ENCODE data around the gene TGM5.
"Not testable (repeated sequence)": the region's sequence is repeated elsewhere in the genome, so short reads cannot be mapped to it uniquely, and the experiment has no call there.

TGM5 gene

GRCh38 chr15:43266834-43267233 is at the start of gene TGM5:
TGM5 (minus strand) TSS chr15:43266928; CDS start chr15:43266849, 79 bp downstream.
- DNase-seq (ENCODE audit: low read depth, low spot score), result no peak

DNA sequence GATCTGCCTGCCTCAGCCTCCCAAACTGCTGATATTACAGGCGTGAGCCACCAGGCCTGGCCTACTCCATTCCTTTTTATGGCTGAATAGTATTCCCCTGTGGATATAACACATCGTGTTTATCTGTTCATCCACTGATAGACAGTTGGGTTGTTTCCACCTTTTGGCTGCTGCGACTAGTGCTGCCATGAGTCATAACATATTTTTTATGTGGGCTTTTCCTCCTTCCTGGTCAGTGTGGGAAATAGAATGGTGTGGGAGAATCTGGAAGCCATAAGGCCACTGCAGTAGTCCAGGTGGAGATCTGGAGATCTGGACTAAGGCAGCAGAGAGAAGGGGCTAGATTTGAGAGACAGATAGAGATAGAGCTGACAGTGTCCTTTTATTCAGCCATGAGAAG is 47.4 kb upstream of the TGM5 start:
- no peak for DNase-seq (ENCODE audit: low read depth, low spot score)

DNA sequence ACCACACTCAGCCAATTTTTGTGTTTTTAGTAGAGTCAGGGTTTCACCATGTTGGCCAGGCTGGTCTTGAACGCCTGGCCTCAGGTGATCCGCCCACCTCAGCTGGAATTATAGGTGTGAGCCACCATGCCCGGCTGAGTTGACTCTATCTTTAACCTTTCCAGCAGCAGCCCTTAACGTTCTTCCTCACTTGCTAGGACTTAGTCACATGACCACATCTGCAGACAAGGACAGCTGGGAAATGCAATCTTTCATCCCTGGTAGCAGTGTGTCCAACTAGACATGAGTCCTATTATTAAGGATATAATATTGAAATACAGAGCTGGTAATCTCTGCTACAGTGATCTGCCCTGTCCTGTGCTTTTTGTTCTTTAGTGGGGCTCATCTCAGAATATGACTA is 45.6 kb upstream of the TGM5 start:
- DNase-seq (ENCODE audit: low read depth, low spot score), result no peak

- no peak for DNase-seq (ENCODE audit: low read depth, low spot score)
These were observed 35.6 kb upstream of the TGM5 start, which contains the start of gene TGM7 for GRCh38 chr15:43302205-43302817. TGM7 (minus strand) TSS chr15:43302255.

GRCh38 chr15:43299884-43300283 is 33.2 kb upstream of the TGM5 start:
- DNase-seq (ENCODE audit: low read depth, low spot score), result no peak

- no peak for DNase-seq (ENCODE audit: low read depth, low spot score)
These were observed 32.7 kb upstream of the TGM5 start for GRCh38 chr15:43299411-43299810.

DNA sequence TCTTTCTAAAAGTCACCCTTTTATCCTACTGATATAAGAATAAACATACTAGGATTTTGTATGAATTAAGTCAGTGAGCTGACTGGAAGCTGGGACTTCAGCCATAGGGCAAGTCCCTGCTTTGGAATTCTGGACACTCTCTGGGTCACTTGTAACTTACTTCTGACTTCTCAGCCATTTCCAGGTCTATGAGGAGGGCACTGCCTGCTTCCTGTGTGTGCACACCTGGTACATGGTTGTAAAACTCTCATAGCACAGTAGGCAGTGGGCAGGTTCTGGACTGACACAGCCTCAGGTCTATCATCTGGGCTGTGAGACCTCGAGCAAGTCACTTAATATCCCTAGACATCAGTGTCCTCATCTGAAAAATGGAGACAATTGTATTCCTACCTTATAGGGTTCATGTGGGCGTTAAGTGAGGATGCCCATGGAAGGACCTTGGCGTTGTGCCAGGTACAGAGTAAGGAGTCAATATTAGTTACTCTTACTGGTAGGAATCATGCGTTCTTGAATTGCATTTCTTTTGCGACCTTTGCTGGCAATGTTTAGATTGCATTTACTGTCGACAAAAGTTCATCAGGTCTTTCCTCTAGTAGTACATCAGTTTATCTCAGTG is 27.5 kb upstream of the TGM5 start:
- no peak for DNase-seq (ENCODE audit: low read depth, low spot score)

DNA sequence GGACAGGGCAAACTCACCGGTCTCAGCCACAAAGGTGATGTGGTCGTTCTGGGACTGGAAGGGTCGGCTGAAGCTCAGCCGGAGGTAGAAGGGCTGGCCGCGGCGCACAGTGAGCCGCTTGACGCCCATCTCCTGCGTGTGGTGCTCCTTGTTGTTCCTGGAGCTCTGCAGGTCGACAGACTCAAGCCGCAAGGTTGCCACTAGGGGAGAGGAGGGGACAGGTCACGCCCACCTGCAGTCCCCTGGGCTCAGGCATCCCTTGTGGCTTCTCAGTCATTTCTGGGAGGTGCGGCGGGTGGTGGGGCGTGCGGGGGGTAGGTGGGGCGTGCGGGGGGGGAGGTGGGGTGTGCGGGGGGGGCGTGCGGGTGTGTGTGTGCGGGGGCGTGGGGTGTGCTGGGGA is 26.7 kb upstream of the TGM5 start:
- no peak for DNase-seq (ENCODE audit: low read depth, low spot score)

DNA sequence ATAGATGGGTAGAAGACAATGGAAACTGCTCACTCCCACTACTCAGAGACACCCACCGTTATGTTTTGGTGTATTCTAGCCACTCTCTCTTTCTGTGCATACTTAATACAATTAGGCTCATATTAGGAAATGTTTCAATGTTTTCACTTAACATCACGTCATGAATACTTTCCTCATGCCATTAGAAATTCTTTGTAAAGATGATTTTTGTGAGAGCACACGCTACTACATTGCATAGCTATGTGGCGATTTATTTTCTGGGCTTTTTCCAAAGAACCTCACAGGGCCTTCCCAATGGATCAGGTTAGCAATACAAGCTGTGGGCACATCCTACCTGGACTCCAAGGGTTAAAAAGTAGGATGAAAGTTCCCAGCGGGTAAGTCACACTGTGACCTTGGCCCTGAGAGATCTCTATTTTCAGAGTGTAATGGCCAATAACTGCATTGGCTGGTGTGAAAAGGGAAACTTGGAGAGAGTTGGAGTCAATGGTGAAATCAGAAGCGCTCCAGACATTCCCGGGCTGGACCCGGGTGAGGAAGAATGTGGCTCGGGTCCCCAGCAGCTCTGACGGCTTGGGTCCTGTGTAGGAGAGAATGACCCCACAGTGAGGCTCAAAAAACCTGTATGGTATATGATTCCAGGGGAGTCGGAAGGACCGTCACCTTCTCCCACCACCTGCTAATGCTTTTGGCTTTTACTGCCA is 25.8 kb upstream of the TGM5 start:
- no peak for DNase-seq (ENCODE audit: low read depth, low spot score)

- DNase-seq (ENCODE audit: low read depth, low spot score), result not testable (repeated sequence)
These were observed 22.9 kb upstream of the TGM5 start for GRCh38 chr15:43289656-43290055.

GRCh38 chr15:43287254-43287653 is 20.5 kb upstream of the TGM5 start:
- DNase-seq (ENCODE audit: low read depth, low spot score), result no peak

DNA sequence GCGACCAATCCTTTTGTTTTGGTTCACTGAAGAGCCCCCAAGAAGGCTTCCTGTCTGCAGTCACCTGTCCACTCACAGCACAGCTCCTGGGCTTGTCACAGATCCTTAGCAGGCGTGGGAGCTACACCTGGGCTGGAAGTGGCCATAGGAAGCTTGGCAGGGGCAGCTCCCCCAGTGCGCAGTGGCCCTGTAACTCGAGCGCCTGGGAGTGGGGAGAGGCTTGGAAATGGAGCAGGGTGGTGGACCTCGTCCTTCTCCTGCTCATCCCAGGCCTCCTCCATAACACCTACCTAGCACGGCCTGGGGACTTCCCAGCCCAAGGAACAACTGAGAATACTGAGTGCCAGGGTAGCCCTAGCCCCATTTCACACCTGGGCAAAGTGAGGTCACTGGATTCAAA is 19.3 kb upstream of the TGM5 start:
- DNase-seq (ENCODE audit: low read depth, low spot score), result no peak

- DNase-seq (ENCODE audit: low read depth, low spot score), result peak; percentile 7
These were observed 18.9 kb upstream of the TGM5 start for GRCh38 chr15:43285609-43286037.

GRCh38 chr15:43283526-43283925 is 16.8 kb upstream of the TGM5 start:
- no peak for DNase-seq (ENCODE audit: low read depth, low spot score)

DNA sequence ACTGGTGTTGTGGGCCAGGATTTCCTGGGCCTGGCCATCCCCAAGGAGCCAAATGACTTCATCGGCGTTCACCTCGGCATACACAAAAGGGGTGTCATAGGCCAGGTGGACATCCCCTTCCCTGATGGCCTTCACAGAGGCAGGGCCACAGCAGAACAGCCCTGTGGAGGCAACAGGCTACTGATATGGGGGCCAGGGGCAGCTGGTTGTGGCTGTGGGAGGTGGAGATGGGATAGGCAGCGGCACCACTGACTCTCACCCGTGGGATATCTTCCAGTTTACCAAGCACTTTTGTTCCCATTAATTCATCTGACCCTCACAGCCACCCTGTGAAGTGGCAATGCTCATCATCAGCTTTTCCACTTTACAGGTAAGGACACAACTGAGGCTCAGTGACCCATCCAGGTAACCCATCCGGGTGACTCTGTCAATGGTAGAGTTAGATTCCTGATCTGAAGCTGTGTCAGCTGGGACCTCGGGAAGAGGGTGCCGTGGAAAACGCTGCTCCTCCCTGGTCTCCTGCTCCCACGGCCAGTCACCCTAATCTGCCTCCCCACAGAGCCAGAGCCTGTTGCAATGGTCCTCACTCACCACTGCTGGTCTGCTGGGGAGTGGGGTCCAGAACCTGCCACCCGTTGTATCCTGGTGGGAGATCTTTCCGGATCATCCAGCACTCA is 15.3 kb upstream of the TGM5 start:
- no peak for DNase-seq (ENCODE audit: low read depth, low spot score)

DNA sequence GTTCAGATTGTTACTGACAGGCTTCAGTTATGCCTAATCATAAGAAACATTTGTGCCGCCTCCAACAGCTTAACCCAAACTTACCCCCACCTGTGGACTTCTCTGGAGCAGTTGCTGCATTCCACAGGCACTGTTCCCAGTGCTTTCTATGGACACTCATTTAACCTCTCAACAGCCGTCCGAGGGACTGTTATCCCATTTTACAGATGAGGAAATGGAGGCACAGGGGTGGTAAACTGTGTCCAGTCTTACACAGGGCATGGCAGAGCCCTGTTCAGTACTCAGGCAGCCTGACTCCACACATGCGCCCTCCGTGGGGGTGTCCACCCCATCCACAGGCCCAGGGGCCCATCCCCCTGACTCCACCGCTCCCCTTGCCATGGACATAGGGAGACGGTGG is 14.3 kb upstream of the TGM5 start:
- no peak for DNase-seq (ENCODE audit: low read depth, low spot score)

GRCh38 chr15:43279496-43279895 is 12.8 kb upstream of the TGM5 start:
- no peak for DNase-seq (ENCODE audit: low read depth, low spot score)

- DNase-seq (ENCODE audit: low read depth, low spot score), result no peak
These were observed 12.1 kb upstream of the TGM5 start for GRCh38 chr15:43278869-43279268.

DNA sequence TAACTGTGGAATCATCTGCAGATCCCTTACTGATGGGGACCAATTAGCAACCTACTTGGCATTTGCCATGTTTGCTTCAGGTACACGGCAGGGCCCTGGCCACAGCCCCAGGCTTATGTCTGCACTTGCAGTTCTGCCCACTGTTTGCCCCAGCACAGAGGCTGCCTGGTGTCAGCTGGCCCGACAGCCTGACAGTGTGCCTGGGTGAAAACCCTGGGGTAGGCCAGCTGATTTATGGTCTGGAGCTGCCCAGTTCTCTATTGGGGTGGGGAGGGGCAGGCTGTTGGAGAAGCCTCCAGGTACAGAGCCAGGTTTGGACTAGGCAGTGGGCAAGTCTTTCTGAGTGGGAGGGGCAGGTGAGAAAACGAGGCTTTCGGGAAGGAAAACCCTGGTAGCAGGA is 11.2 kb upstream of the TGM5 start:
- DNase-seq (ENCODE audit: low read depth, low spot score), result no peak

DNA sequence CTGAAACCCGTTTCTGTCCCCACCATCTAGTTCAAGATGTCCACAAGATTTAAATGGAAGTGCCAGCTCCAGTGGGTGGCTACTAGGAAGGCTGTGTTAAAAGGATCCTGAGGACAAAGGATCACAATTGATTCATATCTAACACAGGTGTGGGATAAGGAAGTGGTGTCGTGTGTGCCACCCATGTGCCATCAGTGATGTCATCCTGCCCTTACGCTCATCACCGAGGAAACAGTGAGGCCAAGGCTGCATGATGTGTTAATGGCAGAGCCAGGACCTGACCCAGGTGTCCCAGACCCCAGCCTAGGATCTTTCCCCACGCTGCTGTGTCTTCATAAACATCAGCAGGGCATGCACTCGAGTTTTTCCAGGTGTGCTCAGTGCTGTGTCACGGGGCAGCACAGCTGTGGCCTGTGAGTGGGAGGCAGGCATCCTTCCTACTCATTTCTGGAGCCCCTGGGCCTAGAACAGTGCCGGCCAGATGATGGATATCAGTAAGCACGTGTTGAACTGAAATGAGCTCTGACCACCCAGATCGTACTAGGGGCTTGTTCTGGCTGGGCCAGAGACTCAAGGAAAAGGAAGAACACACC is 10.6 kb upstream of the TGM5 start:
- DNase-seq (ENCODE audit: low read depth, low spot score), result no peak

DNA sequence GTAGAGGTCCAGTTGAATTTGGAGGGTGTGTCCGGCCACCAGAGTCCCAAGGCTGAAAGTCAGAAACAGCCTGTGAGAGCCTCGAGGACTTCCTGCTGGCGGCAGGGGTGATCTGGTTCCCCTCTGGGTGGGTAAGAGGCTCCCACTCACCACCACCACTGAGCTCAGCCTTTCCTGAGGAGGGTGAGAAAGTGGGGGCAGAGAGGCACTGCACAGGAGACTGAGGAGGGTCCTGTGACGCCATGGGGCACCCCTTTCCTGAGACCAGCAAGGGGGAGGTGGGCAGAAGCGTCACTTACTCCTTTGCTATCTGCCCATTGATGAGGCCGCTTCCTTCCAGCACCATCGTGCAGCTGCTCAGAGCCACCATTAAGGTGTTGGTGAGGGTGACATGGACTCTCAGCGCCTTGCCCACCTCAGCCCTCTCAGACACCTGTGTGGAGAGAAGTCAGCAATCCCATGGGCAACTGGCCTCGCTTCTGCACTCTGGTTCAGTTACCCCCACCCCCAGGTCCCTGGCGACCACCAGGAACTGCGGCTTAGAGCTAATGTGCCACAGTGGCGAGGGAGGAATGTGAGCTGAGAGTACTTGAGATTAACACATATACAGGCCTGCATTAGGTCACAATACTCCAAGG is 10.0 kb upstream of the TGM5 start:
- DNase-seq (ENCODE audit: low read depth, low spot score), result no peak
